ENCODE measurements around the gene RBM5.
"Not testable (repeated sequence)": the region's sequence is repeated elsewhere in the genome, so short reads cannot be mapped to it uniquely, and the experiment has no call there.

Gene RBM5

DNA sequence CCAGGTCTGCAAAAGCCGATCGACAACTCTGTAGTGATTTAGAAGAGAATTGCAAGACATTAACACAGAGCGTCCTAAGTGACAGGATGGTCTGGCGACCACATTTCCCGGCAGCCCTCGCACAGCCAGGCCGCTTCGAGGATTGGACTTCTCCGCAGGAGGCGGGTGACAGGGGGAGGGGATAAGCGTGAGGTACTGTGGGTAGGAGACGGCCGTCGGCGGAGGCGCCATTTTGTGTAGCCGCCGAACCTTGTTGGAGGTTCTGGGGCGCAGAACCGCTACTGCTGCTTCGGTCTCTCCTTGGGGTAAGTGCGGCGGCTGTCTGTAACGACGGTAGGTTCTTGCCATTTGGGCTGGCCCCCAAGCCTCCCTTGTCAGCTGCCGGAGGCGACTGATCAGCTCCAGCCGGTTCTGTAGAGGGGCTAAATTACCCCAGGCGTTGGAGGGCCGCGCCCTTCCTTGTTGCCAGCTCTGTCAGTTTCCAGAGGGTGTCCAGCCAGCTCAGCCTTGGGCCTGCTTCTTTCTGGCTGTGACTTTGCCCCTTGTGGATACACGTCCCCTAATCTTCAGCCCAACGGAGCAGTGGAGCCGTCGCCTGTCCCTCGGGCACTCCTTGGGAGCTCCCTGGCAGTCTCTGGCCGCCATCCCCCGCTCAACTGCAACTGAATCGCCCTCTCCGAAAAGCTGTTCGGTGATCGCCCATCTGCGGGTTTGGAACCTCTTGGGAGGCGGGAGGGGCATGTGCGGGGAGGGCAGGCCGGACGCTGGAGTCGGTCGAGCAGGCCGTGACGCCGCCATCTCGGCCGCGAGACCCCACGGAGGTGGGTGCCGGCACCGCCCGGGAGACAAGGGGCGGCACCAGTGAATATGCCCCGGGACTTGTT is at the start of gene RBM5:
RBM5 (plus strand) TSS at position 195 of the 884 bp plus-strand sequence. CDS start 1,516 bp downstream, outside the sequence.
- DNase-seq (ENCODE audit: low read depth, low spot score), result peak; percentile 94

DNA sequence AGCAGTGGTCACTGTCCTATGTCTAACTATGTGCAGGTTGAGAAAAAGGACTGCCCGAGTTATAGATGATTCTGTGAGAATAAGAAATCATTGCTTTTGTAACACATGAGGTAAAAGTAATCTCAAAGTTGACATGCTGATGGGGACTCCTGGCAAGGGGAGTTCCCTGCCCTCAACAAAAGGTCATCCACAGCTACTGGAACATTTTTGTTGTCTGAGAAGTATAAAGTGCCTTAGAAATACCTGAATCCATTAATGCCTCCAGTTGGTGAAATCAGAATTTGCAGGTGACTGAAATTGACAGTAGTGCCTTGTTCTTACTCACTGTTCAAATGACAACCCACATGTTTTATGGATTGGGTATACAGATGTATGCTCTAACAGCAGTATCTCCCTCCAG is 43.7 kb upstream of the RBM5 start:
- no peak for DNase-seq (ENCODE audit: low read depth, low spot score)

GRCh38 chr3:50047426-50047825 is 41.3 kb upstream of the RBM5 start:
- DNase-seq (ENCODE audit: low read depth, low spot score), result no peak

GRCh38 chr3:50050361-50050760 is 38.4 kb upstream of the RBM5 start:
- no peak for DNase-seq (ENCODE audit: low read depth, low spot score)

DNA sequence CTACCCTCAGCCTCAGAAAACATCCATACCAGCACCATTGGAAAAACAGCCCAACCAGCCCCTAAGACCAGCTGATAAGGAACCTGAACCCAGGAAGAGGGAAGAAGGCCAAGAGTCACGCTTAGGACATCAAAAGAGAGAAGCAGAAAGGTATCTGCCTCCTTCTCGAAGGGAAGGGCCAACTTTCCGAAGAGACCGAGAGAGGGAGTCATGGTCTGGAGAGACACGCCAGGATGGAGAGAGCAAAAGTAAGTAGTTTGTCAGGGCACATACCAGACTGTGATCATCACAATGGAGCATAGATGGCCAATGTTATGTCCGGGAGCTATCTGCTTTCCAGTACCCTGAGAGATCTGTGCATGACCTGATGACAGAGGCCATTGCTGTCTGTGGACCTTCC is 31.0 kb upstream of the RBM5 start:
- no peak for DNase-seq (ENCODE audit: low read depth, low spot score)

- DNase-seq (ENCODE audit: low read depth, low spot score), result no peak
Observed at GRCh38 chr3:50068134-50068533, 20.6 kb upstream of the RBM5 start.

DNA sequence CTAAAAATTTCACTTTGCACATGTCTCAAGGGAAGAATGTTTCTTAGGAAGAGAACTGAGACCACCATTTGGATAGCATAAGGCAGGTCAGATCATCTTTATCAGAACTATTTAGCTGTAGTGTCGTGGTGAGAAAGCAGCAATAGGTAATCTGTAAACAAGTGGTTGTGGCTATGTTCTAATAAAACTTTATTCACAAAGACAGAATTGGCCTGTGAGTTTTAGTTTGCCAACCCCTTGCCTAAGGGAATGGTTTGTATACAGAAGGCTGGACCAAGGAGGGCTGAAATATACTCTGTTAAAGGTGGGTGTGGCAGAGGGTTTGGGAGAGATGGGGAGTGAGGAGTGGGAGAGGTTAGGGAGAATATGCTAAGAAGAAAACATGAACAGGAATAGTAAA is 10.6 kb upstream of the RBM5 start:
- no peak for DNase-seq (ENCODE audit: low read depth, low spot score)

DNA sequence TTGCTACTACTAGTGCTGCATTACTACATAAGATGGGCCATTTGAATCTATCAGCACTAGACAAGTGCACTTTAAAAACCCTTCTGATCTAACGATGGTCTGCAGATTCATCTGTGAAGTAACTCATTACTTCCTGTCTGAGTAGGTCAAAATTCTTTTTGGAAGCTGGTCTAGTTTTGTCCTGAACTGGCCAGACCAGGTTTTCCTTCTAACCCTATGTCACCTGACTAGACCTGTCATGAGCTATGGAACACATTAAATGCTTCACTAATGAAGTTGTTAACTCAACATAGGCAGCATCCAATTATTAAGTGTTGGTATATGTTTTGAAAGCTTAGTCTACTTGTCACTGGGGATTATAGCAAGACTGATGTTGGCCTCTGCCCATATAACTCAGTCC is 10.1 kb upstream of the RBM5 start:
- DNase-seq (ENCODE audit: low read depth, low spot score), result no peak

GRCh38 chr3:50084951-50085350 is 3.8 kb upstream of the RBM5 start:
- not testable (repeated sequence) for DNase-seq (ENCODE audit: low read depth, low spot score)

DNA sequence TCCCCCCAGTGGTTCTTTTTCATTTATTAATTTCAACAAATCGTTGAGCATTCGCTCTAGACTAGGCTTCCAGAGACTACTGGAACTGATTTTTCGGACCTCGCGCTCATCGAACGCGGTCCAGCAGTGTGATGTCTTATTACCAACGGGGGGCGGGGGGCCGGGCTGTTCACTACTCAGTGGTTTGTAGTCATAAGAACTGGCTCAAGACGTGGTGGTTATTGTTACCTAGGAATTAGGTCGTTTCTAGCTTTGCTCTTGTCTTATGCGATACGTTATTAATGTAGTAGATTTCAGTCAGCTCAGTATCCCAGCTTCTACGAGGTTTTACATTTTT is 858 bp downstream of the RBM5 start:
- DNase-seq (ENCODE audit: low read depth, low spot score), result no peak

GRCh38 chr3:50090984-50091383 is 2.3 kb downstream of the RBM5 start:
- DNase-seq (ENCODE audit: low read depth, low spot score), result no peak

- no peak for DNase-seq (ENCODE audit: low read depth, low spot score)
Observed at GRCh38 chr3:50095352-50095998, 6.8 kb downstream of the RBM5 start.

DNA sequence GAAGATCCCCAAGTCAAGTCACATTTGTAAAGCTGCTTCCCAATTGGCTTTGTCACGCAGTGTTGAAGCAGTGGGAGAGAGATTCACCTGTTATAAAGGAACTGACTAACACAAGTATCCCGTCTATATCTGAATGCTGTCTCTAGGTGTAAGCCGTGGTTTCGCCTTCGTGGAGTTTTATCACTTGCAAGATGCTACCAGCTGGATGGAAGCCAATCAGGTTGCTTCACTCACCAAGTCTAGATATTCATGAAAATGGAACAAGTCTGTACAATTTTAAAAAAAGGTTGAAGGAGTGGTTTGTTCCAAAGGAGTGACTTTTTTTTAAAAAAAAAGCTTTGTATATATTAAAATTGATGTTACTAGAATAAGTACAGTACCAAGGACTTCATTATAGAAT is 11.7 kb downstream of the RBM5 start:
- no peak for DNase-seq (ENCODE audit: low read depth, low spot score)

- no peak for DNase-seq (ENCODE audit: low read depth, low spot score)
Observed at GRCh38 chr3:50100956-50101845, 12.5 kb downstream of the RBM5 start.

DNA sequence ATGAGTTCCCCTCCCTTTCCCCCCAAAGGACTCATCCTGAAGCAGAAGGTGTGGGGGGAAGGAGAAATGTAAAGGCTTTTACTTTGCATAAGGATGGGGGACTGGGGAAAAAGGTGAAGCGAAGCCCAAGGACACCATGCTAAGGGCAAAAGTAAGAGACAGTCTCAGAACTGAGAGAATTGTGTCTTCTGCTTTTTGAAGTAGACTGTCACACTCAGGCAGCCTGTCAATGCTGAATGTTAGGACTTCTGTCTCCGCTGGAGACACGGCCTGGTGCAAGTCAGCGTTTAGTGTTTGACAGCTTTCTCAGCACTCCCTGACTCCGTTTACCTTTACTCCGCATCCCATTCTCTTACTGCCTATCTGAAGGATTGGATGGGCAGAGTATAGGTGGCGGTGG is 13.8 kb downstream of the RBM5 start:
- DNase-seq (ENCODE audit: low read depth, low spot score), result no peak

- no peak for DNase-seq (ENCODE audit: low read depth, low spot score)
Observed at GRCh38 chr3:50111757-50112156, 23.0 kb downstream of the RBM5 start.

GRCh38 chr3:50112462-50112861 is 23.7 kb downstream of the RBM5 start:
- no peak for DNase-seq (ENCODE audit: low read depth, low spot score)

GRCh38 chr3:50117120-50117519 is 28.4 kb downstream of the RBM5 start:
- no peak for DNase-seq (ENCODE audit: low read depth, low spot score)

DNA sequence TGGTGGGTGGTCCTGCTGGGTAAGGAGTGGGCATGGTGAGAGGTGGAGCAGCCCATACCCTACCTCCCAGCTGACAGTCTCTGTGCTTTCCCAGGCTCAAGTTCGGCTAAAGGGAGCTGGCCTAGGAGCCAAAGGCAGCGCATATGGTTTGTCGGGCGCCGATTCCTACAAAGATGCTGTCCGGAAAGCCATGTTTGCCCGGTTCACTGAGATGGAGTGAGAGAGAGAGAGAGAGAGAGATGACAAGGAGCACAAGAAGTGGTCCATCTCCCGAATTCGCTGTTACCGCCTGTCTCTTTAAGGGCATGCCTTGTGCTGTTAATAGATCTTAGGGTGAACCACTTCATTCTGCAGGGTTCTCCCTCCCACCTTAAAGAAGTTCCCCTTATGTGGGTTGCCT is 29.5 kb downstream of the RBM5 start:
- DNase-seq (ENCODE audit: low read depth, low spot score), result no peak

DNA sequence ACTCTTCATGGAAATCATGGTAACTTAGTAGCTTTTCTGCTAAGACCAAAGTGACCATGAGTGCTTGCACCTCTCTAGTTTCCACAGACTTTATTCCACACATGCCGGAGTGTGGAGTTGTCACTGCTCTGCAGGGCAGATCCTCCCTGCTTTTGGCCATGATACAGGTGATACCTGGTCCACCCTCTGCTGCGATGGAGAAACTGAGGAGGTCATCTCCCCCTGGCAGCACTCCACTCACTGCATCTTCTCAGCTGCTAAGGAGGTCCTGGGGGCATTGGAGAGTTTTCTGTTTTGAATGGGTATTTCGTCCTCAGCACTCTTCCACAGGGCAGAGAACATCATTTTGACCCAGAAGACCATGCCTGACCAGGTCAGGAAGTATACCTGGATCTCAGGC is 31.1 kb downstream of the RBM5 start:
- DNase-seq (ENCODE audit: low read depth, low spot score), result no peak

GRCh38 chr3:50120364-50121071 is 31.8 kb downstream of the RBM5 start:
- no peak for DNase-seq (ENCODE audit: low read depth, low spot score)

Data from ELF-1 (cell line).